Peyer's patch (tissue), 4 donors: ENCODE results near the gene ZBED6. TPM values are rescaled to one million over a fixed set of nuclear protein-coding genes. Genes with fewer than 3 reads are reported as not detected.
"Not testable (repeated sequence)": the region's sequence is repeated elsewhere in the genome, so short reads cannot be mapped to it uniquely, and the experiment has no call there.

Experiments used
- DNase-seq, 3 donors: peaks; one replicate each; pipeline ENCODE4 v3.0.0-alpha.2; 2017 to 2019
- H3K27ac ChIP-seq, 4 donors: fragments of 200-600 bp; sonication (generic); one replicate each; pipeline ENCODE4 v1.5.1; 2016 to 2019
- H3K27me3 ChIP-seq, 2 donors: fragments of 200-600 bp; sonication (generic); one replicate each; pipeline ENCODE4 v1.5.1; 2019
- H3K36me3 ChIP-seq, 3 donors: fragments of 200-600 bp; sonication (generic); one replicate each; pipeline ENCODE4 v1.5.1; 2016 to 2019
- H3K4me1 ChIP-seq, 4 donors: fragments of 200-600 bp; sonication (generic); one replicate each; pipeline ENCODE4 v1.5.1; 2016 to 2019
- H3K4me3 ChIP-seq, 4 donors: fragments of 200-600 bp; sonication (generic); 1 replicate in 3 of 4; 2 replicates in 1 of 4; pipeline ENCODE4 v1.5.1; 2016 to 2019; ENCODE audit warnings: mild to moderate bottlenecking in 1 of 4
- H3K9me3 ChIP-seq, 4 donors: fragments of 200-600 bp; sonication (generic); one replicate each; pipeline ENCODE4 v1.5.1; 2016 to 2019; ENCODE audit warnings: mild to moderate bottlenecking in 1 of 4
- POLR2A ChIP-seq, 2 donors: fragments of 450-650 bp; IDR thresholded peaks; one replicate each; pipeline ENCODE4 v1.5.1; 2017; ENCODE audit warnings: antibody characterized with exemption in 2 of 2, mild to moderate bottlenecking in 2 of 2, moderate library complexity in 2 of 2
- total RNA-seq, 4 donors: library from RNA; depleted of rRNA; stranded (reverse); fragments of >200 nt; gene quantifications; one replicate each; pipeline ENCODE4 v1.1.0, GENCODE V29; 2016
- TF ChIP-seq, protein P1 (sequence below), 6 experiments: fragments of 450-650 bp in 4 of 6; fragments of 200-600 bp in 2 of 6; sonication (generic) in 1 of 6; IDR thresholded peaks; one replicate each; pipeline ENCODE4 v1.5.1; 2017 to 2019; ENCODE audit warnings: antibody characterized with exemption in 6 of 6, mild to moderate bottlenecking in 3 of 6, moderate library complexity in 1 of 6

Gene ZBED6
- total RNA-seq, 4 donors from 2014 or later: 30.1 to 45.2 (median 38.2) TPM

DNA sequence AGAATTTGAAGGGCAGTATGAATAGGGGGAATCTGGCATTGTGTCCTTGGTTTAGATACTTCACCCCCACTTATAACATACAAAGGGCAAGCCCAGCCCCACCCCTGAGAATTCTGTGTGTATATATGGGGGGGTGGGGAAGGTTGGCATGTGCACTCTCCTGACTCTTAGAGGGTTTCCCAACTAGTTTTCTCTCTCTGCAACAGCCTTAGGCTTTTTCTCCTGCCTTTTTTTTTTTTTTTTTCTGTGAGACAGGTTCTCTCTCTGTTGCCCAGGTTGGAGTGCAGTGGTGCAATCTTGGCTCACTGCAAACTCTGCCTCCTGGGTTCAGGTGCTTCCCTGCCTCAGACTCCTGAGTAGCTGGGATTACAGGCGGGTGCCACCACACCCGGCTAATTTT, 2.9 kb upstream of the ZBED6 start:
- Histone ChIP-seq H3K9me3 (no peaks in the 10 kb centered on the region), H3K36me3 (no peaks in the 10 kb centered on the region), H3K4me3 (no peak overlapping the region), H3K27me3 (no peaks in the 10 kb centered on the region), H3K4me1 (peaks cover 0 to 8% (median 2%) of the 10 kb centered on the region in 4 donors), H3K27ac (no peak overlapping the region)
- TF ChIP-seq, protein P1, sequence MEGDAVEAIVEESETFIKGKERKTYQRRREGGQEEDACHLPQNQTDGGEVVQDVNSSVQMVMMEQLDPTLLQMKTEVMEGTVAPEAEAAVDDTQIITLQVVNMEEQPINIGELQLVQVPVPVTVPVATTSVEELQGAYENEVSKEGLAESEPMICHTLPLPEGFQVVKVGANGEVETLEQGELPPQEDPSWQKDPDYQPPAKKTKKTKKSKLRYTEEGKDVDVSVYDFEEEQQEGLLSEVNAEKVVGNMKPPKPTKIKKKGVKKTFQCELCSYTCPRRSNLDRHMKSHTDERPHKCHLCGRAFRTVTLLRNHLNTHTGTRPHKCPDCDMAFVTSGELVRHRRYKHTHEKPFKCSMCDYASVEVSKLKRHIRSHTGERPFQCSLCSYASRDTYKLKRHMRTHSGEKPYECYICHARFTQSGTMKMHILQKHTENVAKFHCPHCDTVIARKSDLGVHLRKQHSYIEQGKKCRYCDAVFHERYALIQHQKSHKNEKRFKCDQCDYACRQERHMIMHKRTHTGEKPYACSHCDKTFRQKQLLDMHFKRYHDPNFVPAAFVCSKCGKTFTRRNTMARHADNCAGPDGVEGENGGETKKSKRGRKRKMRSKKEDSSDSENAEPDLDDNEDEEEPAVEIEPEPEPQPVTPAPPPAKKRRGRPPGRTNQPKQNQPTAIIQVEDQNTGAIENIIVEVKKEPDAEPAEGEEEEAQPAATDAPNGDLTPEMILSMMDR (IDR thresholded peaks at IDR 0.05): no peak
- TF ChIP-seq POLR2A (IDR thresholded peaks at IDR 0.05): no peak
- DNase-seq: no peak

GRCh38 chr1:203793561-203793960, 1.9 kb upstream of the ZBED6 start:
- not testable (repeated sequence) for DNase-seq, H3K27ac ChIP-seq, H3K4me3 ChIP-seq, H3K27me3 ChIP-seq, H3K9me3 ChIP-seq, H3K36me3 ChIP-seq
- peaks cover 0 to 18% (median 2%) of the 10 kb centered on the region in 4 donors for H3K4me1 ChIP-seq

- Histone ChIP-seq H3K4me1 (peaks cover 0 to 20% (median 4%) of the 10 kb centered on the region in 4 donors), H3K36me3 (peaks cover 0 to 3% (median 0%) of the 10 kb centered on the region in 3 donors), H3K27ac (peak overlapping the region; percentile 62 to 96 (median 94)), H3K27me3 (no peaks in the 10 kb centered on the region), H3K9me3 (no peaks in the 10 kb centered on the region), H3K4me3 (peak overlapping the region; percentile 72 to 91 (median 80))
- TF ChIP-seq, protein P1 (IDR thresholded peaks at IDR 0.05): no peak
- no peak for TF ChIP-seq POLR2A (IDR thresholded peaks at IDR 0.05)
- DNase-seq: no peak
Measured at GRCh38 chr1:203794764-203795440, 521 bp upstream of the ZBED6 start.

GRCh38 chr1:203796236-203796605, 798 bp downstream of the ZBED6 start:
- peak in 1 of 3 donors; percentile 37 for DNase-seq
- H3K9me3 ChIP-seq: no peaks in the 10 kb centered on the region
- no peak for TF ChIP-seq POLR2A (IDR thresholded peaks at IDR 0.05)
- TF ChIP-seq, protein P1 (IDR thresholded peaks at IDR 0.05): no peak
- H3K4me3 ChIP-seq: peak overlapping the region; percentile 72 to 91 (median 80)
- no peaks in the 10 kb centered on the region for H3K27me3 ChIP-seq
- H3K36me3 ChIP-seq: peaks cover 0 to 3% (median 0%) of the 10 kb centered on the region in 3 donors
- H3K27ac ChIP-seq: peak overlapping the region; percentile 92 to 96 (median 96)
- H3K4me1 ChIP-seq: peaks cover 0 to 28% (median 7%) of the 10 kb centered on the region in 4 donors

- no peak overlapping the region for H3K27ac ChIP-seq
Measured at GRCh38 chr1:203797216-203797615, 1.8 kb downstream of the ZBED6 start.

More at GRCh38 chr1:203797216-203797615, 1.8 kb downstream of the ZBED6 start:
- peaks cover 0 to 3% (median 0%) of the 10 kb centered on the region in 3 donors for H3K36me3 ChIP-seq
- peak overlapping the region in 2 of 4 donors; percentile 77 to 91 for H3K4me3 ChIP-seq
- H3K4me1 ChIP-seq: peaks cover 0 to 28% (median 7%) of the 10 kb centered on the region in 4 donors
- H3K9me3 ChIP-seq: no peaks in the 10 kb centered on the region
- H3K27me3 ChIP-seq: no peaks in the 10 kb centered on the region
- DNase-seq: no peak
- TF ChIP-seq, protein P1 (IDR thresholded peaks at IDR 0.05): no peak
- no peak for TF ChIP-seq POLR2A (IDR thresholded peaks at IDR 0.05)
